Activated naive CD8-positive, alpha-beta T cell treated with anti-CD3 and anti-CD28 coated beads, Interleukin-2, amount 50 U/mL, for 24 hours (primary cell): ENCODE measurements around the gene GRIN3B.

Experiments
- ATAC-seq: fragments of 150-1000 bp; cut with Tn5 transposase; one replicate; pipeline ENCODE4 v1.10.0; 2021
- DNase-seq: peaks from one replicate; pipeline ENCODE4 v3.0.0; 2021
- H3K27ac Mint-ChIP-seq: one replicate; pipeline ENCODE4 v1.8.0; 2021; ENCODE audit warnings: mild to moderate bottlenecking, mixed read lengths
- H3K27me3 Mint-ChIP-seq: one replicate; pipeline ENCODE4 v1.8.0; 2021; ENCODE audit warnings: mixed read lengths
- H3K36me3 Mint-ChIP-seq: one replicate; pipeline ENCODE4 v1.8.0; 2021; ENCODE audit warnings: low read depth, mixed read lengths
- H3K4me1 Mint-ChIP-seq: one replicate; pipeline ENCODE4 v1.8.0; 2021; ENCODE audit warnings: mixed read lengths
- H3K4me3 Mint-ChIP-seq: one replicate; pipeline ENCODE4 v1.8.0; 2021; ENCODE audit warnings: mild to moderate bottlenecking, moderate library complexity, mixed read lengths
- H3K9me3 Mint-ChIP-seq: one replicate; pipeline ENCODE4 v1.8.0; 2021; ENCODE audit warnings: mixed read lengths

GRIN3B gene

GRCh38 chr19:992670-993055 lies 7.6 kb upstream of the GRIN3B start:
- ATAC-seq (no peak), DNase-seq (no peak)
- Mint-ChIP-seq H3K4me3 (no peak overlapping the region), H3K36me3 (peaks cover 9% of the 10 kb centered on the region), H3K27ac (no peak overlapping the region), H3K27me3 (peaks cover 7% of the 10 kb centered on the region), H3K4me1 (peaks cover 11% of the 10 kb centered on the region), H3K9me3 (no peaks in the 10 kb centered on the region)

- no peaks in the 10 kb centered on the region for H3K9me3 Mint-ChIP-seq
- H3K4me3 Mint-ChIP-seq, result no peak overlapping the region
- no peak for ATAC-seq
- no peak overlapping the region for H3K27ac Mint-ChIP-seq
- H3K27me3 Mint-ChIP-seq, result peaks cover 13% of the 10 kb centered on the region
- peaks cover 11% of the 10 kb centered on the region for H3K4me1 Mint-ChIP-seq
- no peak for DNase-seq
- H3K36me3 Mint-ChIP-seq, result peaks cover 9% of the 10 kb centered on the region
These were observed 6.8 kb upstream of the GRIN3B start for GRCh38 chr19:993361-993830.

- no peak overlapping the region for H3K27ac Mint-ChIP-seq
- no peak for DNase-seq
- no peak overlapping the region for H3K4me3 Mint-ChIP-seq
- H3K9me3 Mint-ChIP-seq, result no peaks in the 10 kb centered on the region
- peaks cover 16% of the 10 kb centered on the region for H3K27me3 Mint-ChIP-seq
- no peak for ATAC-seq
- H3K4me1 Mint-ChIP-seq, result peaks cover 11% of the 10 kb centered on the region
- H3K36me3 Mint-ChIP-seq, result peaks cover 8% of the 10 kb centered on the region
These were observed 6.3 kb upstream of the GRIN3B start for GRCh38 chr19:993831-994393.

GRCh38 chr19:994516-994915 lies 5.7 kb upstream of the GRIN3B start:
- Mint-ChIP-seq H3K4me3 (no peak overlapping the region), H3K36me3 (peaks cover 8% of the 10 kb centered on the region), H3K9me3 (no peaks in the 10 kb centered on the region), H3K27ac (no peak overlapping the region), H3K27me3 (peaks cover 22% of the 10 kb centered on the region), H3K4me1 (peaks cover 14% of the 10 kb centered on the region)
- DNase-seq (no peak), ATAC-seq (no peak)

GRCh38 chr19:995051-995827 lies 5.0 kb upstream of the GRIN3B start:
- Mint-ChIP-seq H3K4me1 (peaks cover 14% of the 10 kb centered on the region), H3K27me3 (peaks cover 26% of the 10 kb centered on the region), H3K36me3 (peaks cover 8% of the 10 kb centered on the region), H3K4me3 (no peak overlapping the region), H3K27ac (no peak overlapping the region), H3K9me3 (no peaks in the 10 kb centered on the region)
- DNase-seq, result no peak
- no peak for ATAC-seq

GRCh38 chr19:996051-996838 lies 4.0 kb upstream of the GRIN3B start:
- Mint-ChIP-seq H3K27me3 (peaks cover 31% of the 10 kb centered on the region), H3K4me3 (no peak overlapping the region), H3K9me3 (no peaks in the 10 kb centered on the region), H3K4me1 (peaks cover 14% of the 10 kb centered on the region), H3K36me3 (peaks cover 2% of the 10 kb centered on the region), H3K27ac (peak overlapping the region; percentile 59)
- DNase-seq, result peak; percentile 76
- ATAC-seq, result peak; percentile 60

GRCh38 chr19:998064-998463 lies 2.2 kb upstream of the GRIN3B start:
- ATAC-seq (no peak), DNase-seq (no peak)
- H3K4me1 Mint-ChIP-seq, result peaks cover 14% of the 10 kb centered on the region
- no peak overlapping the region for H3K4me3 Mint-ChIP-seq
- no peaks in the 10 kb centered on the region for H3K9me3 Mint-ChIP-seq
- H3K27me3 Mint-ChIP-seq, result peaks cover 34% of the 10 kb centered on the region
- no peak overlapping the region for H3K27ac Mint-ChIP-seq
- H3K36me3 Mint-ChIP-seq, result no peaks in the 10 kb centered on the region

GRCh38 chr19:999379-999719 lies 870 bp upstream of the GRIN3B start:
- peaks cover 14% of the 10 kb centered on the region for H3K4me1 Mint-ChIP-seq
- DNase-seq, result no peak
- no peaks in the 10 kb centered on the region for H3K9me3 Mint-ChIP-seq
- no peak for ATAC-seq
- H3K27ac Mint-ChIP-seq, result no peak overlapping the region
- peaks cover 34% of the 10 kb centered on the region for H3K27me3 Mint-ChIP-seq
- peak overlapping the region; percentile 17 for H3K4me3 Mint-ChIP-seq
- no peaks in the 10 kb centered on the region for H3K36me3 Mint-ChIP-seq

GRCh38 chr19:1000591-1001537 lies 645 bp downstream of the GRIN3B start:
- Mint-ChIP-seq H3K4me3 (no peak overlapping the region), H3K27me3 (peaks cover 34% of the 10 kb centered on the region), H3K4me1 (peaks cover 14% of the 10 kb centered on the region), H3K27ac (no peak overlapping the region), H3K9me3 (no peaks in the 10 kb centered on the region), H3K36me3 (no peaks in the 10 kb centered on the region)
- ATAC-seq (no peak), DNase-seq (no peak)

- peaks cover 30% of the 10 kb centered on the region for H3K27me3 Mint-ChIP-seq
- H3K9me3 Mint-ChIP-seq, result no peaks in the 10 kb centered on the region
- H3K27ac Mint-ChIP-seq, result no peak overlapping the region
- H3K4me1 Mint-ChIP-seq, result peaks cover 7% of the 10 kb centered on the region
- peak; percentile 84 for DNase-seq
- H3K4me3 Mint-ChIP-seq, result no peak overlapping the region
- no peaks in the 10 kb centered on the region for H3K36me3 Mint-ChIP-seq
- ATAC-seq, result peak; percentile 52
These were observed 1.4 kb downstream of the GRIN3B start for GRCh38 chr19:1001538-1002166.

- DNase-seq, result no peak
- Mint-ChIP-seq H3K4me1 (peaks cover 3% of the 10 kb centered on the region), H3K27me3 (peaks cover 28% of the 10 kb centered on the region), H3K9me3 (no peaks in the 10 kb centered on the region), H3K27ac (no peak overlapping the region), H3K36me3 (no peaks in the 10 kb centered on the region), H3K4me3 (no peak overlapping the region)
- ATAC-seq, result no peak
These were observed 2.4 kb downstream of the GRIN3B start for GRCh38 chr19:1002600-1002999.

- Mint-ChIP-seq H3K27ac (no peak overlapping the region), H3K4me3 (no peak overlapping the region), H3K4me1 (peaks cover 3% of the 10 kb centered on the region), H3K27me3 (peaks cover 21% of the 10 kb centered on the region), H3K9me3 (no peaks in the 10 kb centered on the region), H3K36me3 (no peaks in the 10 kb centered on the region)
- ATAC-seq, result no peak
- no peak for DNase-seq
These were observed 3.1 kb downstream of the GRIN3B start for GRCh38 chr19:1003283-1003682.

- Mint-ChIP-seq H3K4me3 (no peak overlapping the region), H3K4me1 (peaks cover under 1% of the 10 kb centered on the region), H3K9me3 (no peaks in the 10 kb centered on the region), H3K27me3 (peaks cover 14% of the 10 kb centered on the region), H3K36me3 (no peaks in the 10 kb centered on the region), H3K27ac (no peak overlapping the region)
- ATAC-seq (no peak), DNase-seq (no peak)
These were observed 4.1 kb downstream of the GRIN3B start for GRCh38 chr19:1004204-1004802.
